HEK293T (cell line): Measurements from ENCODE around the gene ADAMTS4.

Source experiments
- CTCF ChIA-PET: fragments of 350-600 bp; formaldehyde crosslinking; extraction: SDS; loops from one replicate; lab custom pipeline; 2021; ENCODE audit warnings: antibody characterized with exemption, inconsistent platforms; lab: Yijun Ruan, JAX
- POLR2A ChIA-PET: fragments of 350-600 bp; formaldehyde crosslinking; extraction: SDS; loops from one replicate; lab custom pipeline; 2020; ENCODE audit warnings: antibody characterized with exemption, inconsistent platforms; lab: Yijun Ruan, JAX
- DNase-seq: peaks from one replicate; pipeline ENCODE4 v3.0.0; 2012; ENCODE audit warnings: mixed read lengths; ENCODE audit errors: extremely low spot score
- ARNT ChIP-seq: fragments of 450-650 bp; IDR thresholded peaks from 2 replicates; pipeline ENCODE4 v1.6.1; 2017; ENCODE audit warnings: mild to moderate bottlenecking
- BHLHE40 ChIP-seq: fragments of 450-650 bp; IDR thresholded peaks from 2 replicates; pipeline ENCODE4 v1.6.1; 2016; ENCODE audit warnings: mild to moderate bottlenecking, moderate library complexity, borderline replicate concordance
- CTBP1 ChIP-seq: fragments of 450-650 bp; IDR thresholded peaks from 2 replicates; pipeline ENCODE4 v1.6.1; 2016; ENCODE audit warnings: borderline replicate concordance
- ELF4 ChIP-seq: fragments of 450-650 bp; IDR thresholded peaks from 2 replicates; pipeline ENCODE4 v1.6.1; 2017; ENCODE audit warnings: antibody characterized with exemption
- FOXA1 ChIP-seq: fragments of 450-650 bp; IDR thresholded peaks from 2 replicates; pipeline ENCODE4 v1.6.1; 2016; ENCODE audit warnings: mild to moderate bottlenecking
- FOXK2 ChIP-seq: fragments of 450-650 bp; IDR thresholded peaks from 2 replicates; pipeline ENCODE4 v1.6.1; 2016; ENCODE audit warnings: mild to moderate bottlenecking
- FOXM1 ChIP-seq: fragments of 450-650 bp; IDR thresholded peaks from 2 replicates; pipeline ENCODE4 v1.6.1; 2017; ENCODE audit warnings: mild to moderate bottlenecking, borderline replicate concordance
- HDGF ChIP-seq: fragments of 450-650 bp; IDR thresholded peaks from 2 replicates; pipeline ENCODE4 v1.6.1; 2017; ENCODE audit warnings: antibody characterized with exemption, borderline replicate concordance
- L3MBTL2 ChIP-seq: fragments of 450-650 bp; conservative IDR thresholded peaks from 2 replicates; pipeline ENCODE4 v1.6.1; 2016; ENCODE audit warnings: mild to moderate bottlenecking
- LEF1 ChIP-seq: fragments of 450-650 bp; IDR thresholded peaks from 2 replicates; pipeline ENCODE4 v1.6.1; 2017; ENCODE audit warnings: mild to moderate bottlenecking, borderline replicate concordance
- NFRKB ChIP-seq: fragments of 450-650 bp; IDR thresholded peaks from 2 replicates; pipeline ENCODE4 v1.6.1; 2016; ENCODE audit warnings: mild to moderate bottlenecking, moderate library complexity
- SP1 ChIP-seq: fragments of 450-650 bp; IDR thresholded peaks from 2 replicates; pipeline ENCODE4 v1.6.1; 2017
- SUZ12 ChIP-seq: fragments of 450-650 bp; IDR thresholded peaks from 2 replicates; pipeline ENCODE4 v1.6.1; 2016; ENCODE audit warnings: mild to moderate bottlenecking
- TARDBP ChIP-seq: fragments of 450-650 bp; IDR thresholded peaks from 2 replicates; pipeline ENCODE4 v1.6.1; 2016
- ZNF384 ChIP-seq: fragments of 450-650 bp; IDR thresholded peaks from 2 replicates; pipeline ENCODE4 v1.6.1; 2016
- TF ChIP-seq, protein P1 (sequence below): fragments of 450-650 bp; IDR thresholded peaks from 2 replicates; pipeline ENCODE4 v1.6.1; 2016

Gene ADAMTS4

DNA sequence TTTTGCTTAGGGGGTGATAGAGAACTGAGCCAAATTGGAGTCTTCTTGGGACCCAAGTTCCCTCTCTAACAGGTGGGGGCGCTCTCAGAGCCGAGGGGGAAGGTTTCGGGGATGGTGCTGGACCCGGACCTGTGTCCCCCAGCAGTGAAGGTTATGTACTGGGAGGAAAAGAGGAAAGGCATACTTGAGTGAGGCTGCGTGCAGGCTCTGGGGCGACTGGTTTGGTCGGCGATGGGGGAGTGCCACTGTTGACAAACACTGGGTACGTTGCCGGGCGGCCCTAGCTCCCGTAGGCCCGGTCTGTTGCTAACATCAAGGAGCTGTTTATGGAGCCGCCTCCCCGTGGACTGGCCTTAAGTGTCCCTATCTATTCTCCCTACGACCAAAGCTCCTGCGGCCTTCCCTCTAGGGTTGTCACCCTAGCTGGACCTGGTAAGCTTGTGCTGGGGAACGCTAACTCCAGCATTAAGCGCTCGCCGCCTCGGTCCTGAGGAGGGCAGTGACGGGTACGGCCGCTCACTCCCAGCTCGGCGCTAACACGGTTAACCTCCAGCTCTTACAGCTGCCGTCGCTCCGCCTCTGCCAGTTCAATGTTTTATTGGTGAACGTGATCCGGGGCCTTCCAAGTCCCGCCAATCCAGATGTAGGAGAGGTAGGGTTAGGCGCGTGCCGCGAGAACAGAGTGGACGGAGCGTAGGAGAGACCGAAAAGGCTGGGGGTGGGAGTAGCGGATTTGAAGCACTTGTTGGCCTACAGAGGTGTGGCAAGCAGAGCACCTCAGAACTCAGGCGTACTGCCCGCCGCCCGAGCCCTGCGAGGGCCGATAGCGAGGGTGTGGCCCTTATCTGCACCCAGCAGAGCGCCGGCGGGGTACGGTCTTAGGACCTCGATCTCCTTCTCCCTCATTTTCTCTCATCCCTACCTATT, 32.8 kb downstream of the ADAMTS4 start, which contains the start of gene PPOX:
Gene PPOX, plus strand, starts transcription at position 685 of the 927 bp plus-strand sequence. CDS start 422 bp downstream, outside the sequence.
- POLR2A ChIA-PET: interaction anchor here (0.8 to 3.8 kb wide), 11 partner anchors 8 to 148 kb away, joined by 3 to 19 read pairs (median 8); partner anchors contain the start of genes B4GALT3, DEDD, NDUFS2 and NIT1
- TF ChIP-seq L3MBTL2 (peak; percentile 98), ZNF384 (no peak)
- TF ChIP-seq, protein P1, sequence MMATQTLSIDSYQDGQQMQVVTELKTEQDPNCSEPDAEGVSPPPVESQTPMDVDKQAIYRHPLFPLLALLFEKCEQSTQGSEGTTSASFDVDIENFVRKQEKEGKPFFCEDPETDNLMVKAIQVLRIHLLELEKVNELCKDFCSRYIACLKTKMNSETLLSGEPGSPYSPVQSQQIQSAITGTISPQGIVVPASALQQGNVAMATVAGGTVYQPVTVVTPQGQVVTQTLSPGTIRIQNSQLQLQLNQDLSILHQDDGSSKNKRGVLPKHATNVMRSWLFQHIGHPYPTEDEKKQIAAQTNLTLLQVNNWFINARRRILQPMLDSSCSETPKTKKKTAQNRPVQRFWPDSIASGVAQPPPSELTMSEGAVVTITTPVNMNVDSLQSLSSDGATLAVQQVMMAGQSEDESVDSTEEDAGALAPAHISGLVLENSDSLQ: peak; percentile 77; the same call in 1 of the 2 replicates
- CTCF ChIA-PET: interaction anchor here (0.7 to 2.1 kb wide), 13 partner anchors 9 to 168 kb away, joined by 3 to 7 read pairs (median 4); partner anchors contain the start of genes NDUFS2, UFC1 and USF1
- DNase-seq: peak; percentile 90

DNA sequence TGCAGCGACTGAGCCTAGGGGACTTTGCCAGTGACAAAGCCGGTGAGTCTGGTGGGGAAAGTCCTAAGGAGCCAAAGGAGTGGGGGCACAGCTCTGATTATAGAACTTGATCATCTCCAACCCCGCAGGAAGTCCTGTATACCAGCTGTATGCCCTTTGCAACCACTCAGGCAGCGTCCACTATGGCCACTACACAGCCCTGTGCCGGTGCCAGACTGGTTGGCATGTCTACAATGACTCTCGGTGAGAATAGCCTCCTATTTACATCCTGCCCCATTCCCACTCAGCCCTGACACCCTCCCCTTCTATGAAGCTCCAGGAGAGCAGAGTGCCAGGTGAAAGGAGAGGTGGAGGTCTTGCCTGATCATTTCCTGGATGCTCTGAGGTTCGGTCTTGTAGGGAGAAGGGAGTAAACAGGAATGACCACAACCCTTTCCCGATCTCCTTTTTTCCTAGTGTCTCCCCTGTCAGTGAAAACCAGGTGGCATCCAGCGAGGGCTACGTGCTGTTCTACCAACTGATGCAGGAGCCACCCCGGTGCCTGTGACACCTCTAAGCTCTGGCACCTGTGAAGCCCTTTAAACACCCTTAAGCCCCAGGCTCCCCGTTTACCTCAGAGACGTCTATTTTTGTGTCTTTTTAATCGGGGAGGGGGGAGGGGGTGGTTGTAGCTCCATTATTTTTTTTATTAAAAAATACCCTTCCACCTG, 33.8 kb downstream of the ADAMTS4 start:
- CTCF ChIA-PET: interaction anchor here (0.5 to 1.7 kb wide), 10 partner anchors 10 to 418 kb away, joined by 3 to 7 read pairs (median 3); partner anchors contain the start of gene UFC1

DNA sequence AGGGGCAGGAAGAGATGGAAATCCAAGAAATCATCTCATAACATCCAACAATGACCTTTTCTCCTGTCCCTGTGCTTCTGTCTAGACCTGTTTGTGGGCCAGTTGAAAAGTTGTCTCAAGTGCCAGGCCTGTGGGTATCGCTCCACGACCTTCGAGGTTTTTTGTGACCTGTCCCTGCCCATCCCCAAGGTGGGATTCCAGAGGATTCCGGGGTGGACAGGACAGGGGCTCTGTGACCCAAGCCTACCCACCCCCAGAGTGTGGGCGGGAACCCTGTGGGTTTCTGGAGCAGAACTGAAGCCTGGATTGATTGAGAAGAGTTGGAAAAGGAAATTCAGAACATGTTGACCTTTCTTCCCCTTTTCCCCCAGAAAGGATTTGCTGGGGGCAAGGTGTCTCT, 35.1 kb downstream of the ADAMTS4 start:
- POLR2A ChIA-PET: interaction anchor here (3.3 kb wide), 1 partner anchor 10 kb away, joined by 19 read pairs; the partner anchor contains the start of gene UFC1
- CTCF ChIA-PET: no interaction called here
- no peak for TF ChIP-seq LEF1
- no peak for TF ChIP-seq SP1
- no peak for TF ChIP-seq FOXM1
- TF ChIP-seq NFRKB: no peak
- no peak for TF ChIP-seq SUZ12
- no peak for TF ChIP-seq FOXK2
- TF ChIP-seq ZNF384: no peak
- TF ChIP-seq L3MBTL2: no peak
- no peak for TF ChIP-seq FOXA1
- TF ChIP-seq ARNT: no peak
- TF ChIP-seq CTBP1: no peak
- TF ChIP-seq ELF4: no peak
- TF ChIP-seq, protein P1: no peak
- no peak for TF ChIP-seq BHLHE40
- DNase-seq: no peak

More for the DNA sequence above, 33.8 kb downstream of the ADAMTS4 start:
- POLR2A ChIA-PET: interaction anchor here (0.8 to 3.8 kb wide), 10 partner anchors 7 to 119 kb away, joined by 3 to 19 read pairs (median 8); partner anchors contain the start of genes B4GALT3, DEDD, NDUFS2 and NIT1
- TF ChIP-seq LEF1 (no peak), NFRKB (no peak), BHLHE40 (no peak), ZNF384 (no peak), FOXM1 (no peak), HDGF (no peak), SP1 (no peak), FOXA1 (no peak), SUZ12 (no peak), FOXK2 (no peak), CTBP1 (no peak), ELF4 (no peak), L3MBTL2 (no peak), TARDBP (no peak), ARNT (no peak)
- TF ChIP-seq, protein P1: no peak
- no peak for DNase-seq

DNA sequence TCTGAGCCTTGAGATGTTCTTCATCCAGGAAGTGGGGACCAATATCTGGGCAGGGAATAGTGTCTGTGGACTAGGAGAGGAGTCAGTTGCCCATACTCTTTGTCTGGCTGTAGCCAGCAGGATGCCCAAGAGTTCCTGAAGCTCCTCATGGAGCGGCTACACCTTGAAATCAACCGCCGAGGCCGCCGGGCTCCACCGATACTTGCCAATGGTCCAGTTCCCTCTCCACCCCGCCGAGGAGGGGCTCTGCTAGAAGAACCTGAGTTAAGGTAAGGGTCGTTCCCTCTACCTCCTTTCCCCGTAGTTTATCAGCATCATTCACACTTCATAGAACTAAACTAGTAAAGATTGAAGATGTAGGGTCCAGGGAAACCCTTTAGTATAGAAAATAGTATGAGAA, 36.0 kb downstream of the ADAMTS4 start:
- CTCF ChIA-PET: no interaction called here
- POLR2A ChIA-PET: interaction anchor here (1.2 to 1.3 kb wide), 2 partner anchors 9 to 10 kb away, joined by 3 to 4 read pairs; partner anchors contain the start of gene UFC1
- TF ChIP-seq ZNF384: no peak
- no peak for TF ChIP-seq BHLHE40
- TF ChIP-seq NFRKB: no peak
- TF ChIP-seq ARNT: no peak
- no peak for TF ChIP-seq CTBP1
- TF ChIP-seq L3MBTL2: no peak
- no peak for TF ChIP-seq FOXM1
- TF ChIP-seq TARDBP: no peak
- no peak for TF ChIP-seq SP1
- TF ChIP-seq, protein P1: no peak
- TF ChIP-seq LEF1: no peak
- TF ChIP-seq FOXK2: no peak
- no peak for TF ChIP-seq HDGF
- no peak for TF ChIP-seq FOXA1
- no peak for TF ChIP-seq ELF4
- TF ChIP-seq SUZ12: no peak
- no peak for DNase-seq
